Pons (tissue), 1 donor: ENCODE measurements around the gene SLC24A4.

ENCODE experiments used
- DNase-seq: peaks from one replicate; pipeline ENCODE4 v3.0.0-alpha.2; 2016; ENCODE audit warnings: low spot score

The SLC24A4 gene

GRCh38 chr14:92475451-92476187 is 152.7 kb downstream of the SLC24A4 start:
- DNase-seq, result no peak

GRCh38 chr14:92480856-92481255 is 157.9 kb downstream of the SLC24A4 start:
- no peak for DNase-seq

GRCh38 chr14:92481386-92481785 is 158.4 kb downstream of the SLC24A4 start:
- no peak for DNase-seq

- no peak for DNase-seq
Measured at GRCh38 chr14:92481811-92482555, 159.0 kb downstream of the SLC24A4 start.

- DNase-seq, result no peak
Measured at GRCh38 chr14:92482621-92483319, 159.8 kb downstream of the SLC24A4 start.

GRCh38 chr14:92484132-92484823 is 161.3 kb downstream of the SLC24A4 start:
- DNase-seq, result no peak

- DNase-seq, result no peak
Measured at GRCh38 chr14:92486881-92487280, 163.9 kb downstream of the SLC24A4 start.

- no peak for DNase-seq
Measured at GRCh38 chr14:92487513-92488133, 164.7 kb downstream of the SLC24A4 start.

GRCh38 chr14:92489394-92490238 is 166.7 kb downstream of the SLC24A4 start:
- DNase-seq, result no peak

GRCh38 chr14:92490239-92490959 is 167.4 kb downstream of the SLC24A4 start:
- peak; percentile 70 for DNase-seq

- DNase-seq, result no peak
Measured at GRCh38 chr14:92491782-92492181, 168.8 kb downstream of the SLC24A4 start.

GRCh38 chr14:92492258-92492657 is 169.3 kb downstream of the SLC24A4 start:
- DNase-seq, result peak; percentile 58

GRCh38 chr14:92493024-92493423 is 170.1 kb downstream of the SLC24A4 start:
- DNase-seq, result no peak

GRCh38 chr14:92493492-92493891 is 170.5 kb downstream of the SLC24A4 start:
- DNase-seq, result no peak

- no peak for DNase-seq
Measured at GRCh38 chr14:92494512-92494911, 171.5 kb downstream of the SLC24A4 start.

GRCh38 chr14:92495027-92495426 is 172.1 kb downstream of the SLC24A4 start:
- DNase-seq, result peak; percentile 59

- no peak for DNase-seq
Measured at GRCh38 chr14:92496191-92496857, 173.4 kb downstream of the SLC24A4 start.

GRCh38 chr14:92497391-92497790 is 174.4 kb downstream of the SLC24A4 start:
- no peak for DNase-seq

GRCh38 chr14:92499234-92499633 is 176.3 kb downstream of the SLC24A4 start:
- DNase-seq, result no peak
